Activated CD8-positive, alpha-beta memory T cell treated with anti-CD3 and anti-CD28 coated beads, Interleukin-2, amount 50 U/mL, for 48 hours (primary cell): ENCODE measurements around the gene HRCT1.
"Not testable (repeated sequence)": the region's sequence is repeated elsewhere in the genome, so short reads cannot be mapped to it uniquely, and the experiment has no call there.

ENCODE experiments used
- DNase-seq: peaks from one replicate; pipeline ENCODE4 v3.0.0-alpha.2; 2020

Gene HRCT1

DNA sequence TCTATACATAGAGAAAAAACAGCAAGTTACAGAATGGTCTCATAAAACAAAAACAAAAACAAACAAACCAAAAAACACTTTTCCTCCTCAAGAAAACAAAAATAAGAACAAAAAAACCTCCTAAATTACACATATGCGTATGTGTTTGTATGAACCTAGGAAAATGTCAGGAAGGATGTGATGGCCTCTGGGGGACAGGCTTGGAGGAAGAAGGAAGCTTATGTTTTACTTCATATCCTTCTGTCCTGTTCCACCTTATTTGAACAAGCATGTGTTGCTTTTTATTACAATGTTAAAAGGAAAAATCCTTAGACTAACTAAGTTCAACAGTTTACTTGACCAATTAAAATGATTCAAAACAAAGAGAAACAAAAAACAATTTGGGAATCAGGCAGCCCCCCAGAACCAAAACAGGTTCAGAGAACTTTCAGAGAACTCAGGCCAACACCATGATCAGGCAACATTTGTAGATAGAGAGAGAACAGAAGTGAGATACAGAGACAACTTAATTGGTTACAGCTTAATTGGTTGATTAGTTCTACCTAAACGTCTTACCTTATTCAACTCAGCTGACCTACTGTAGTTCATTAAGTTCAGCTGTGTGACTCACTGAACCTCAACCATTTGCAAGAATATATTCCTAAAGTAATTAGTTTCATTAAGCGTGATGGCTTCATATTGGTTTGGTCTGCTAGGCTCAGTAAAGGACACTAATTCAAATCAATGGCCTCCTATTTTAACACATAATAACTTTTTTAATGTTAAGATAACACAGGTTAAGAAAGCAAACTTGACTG, 13.4 kb downstream of the HRCT1 start:
- no peak for DNase-seq

DNA sequence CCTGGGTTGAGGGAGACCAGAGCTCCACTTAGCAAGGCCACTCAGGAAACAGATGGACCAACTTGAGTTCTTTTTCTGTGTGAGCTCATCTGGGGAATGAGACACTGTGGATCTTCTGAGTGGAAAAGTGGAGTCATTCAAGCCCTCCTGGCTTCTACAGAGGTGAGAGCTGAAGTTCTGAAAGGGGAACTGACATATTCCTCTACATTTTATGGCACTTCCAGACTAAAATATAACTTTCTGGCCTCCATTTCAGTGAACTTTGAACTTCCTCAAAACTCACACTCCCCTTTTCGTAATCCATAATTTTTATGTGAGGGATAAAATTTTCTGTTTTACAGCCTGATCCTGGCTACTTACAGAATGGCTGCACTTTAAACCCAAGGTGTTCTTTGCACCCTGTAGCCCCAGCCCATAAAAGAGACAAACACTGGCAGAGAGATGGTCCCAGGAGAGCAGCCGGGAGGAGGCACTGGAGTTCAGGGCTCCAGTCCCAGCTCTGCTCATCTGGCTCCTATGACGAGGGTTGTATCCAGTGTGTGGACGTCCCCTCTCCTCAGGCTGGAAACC, 14.1 kb downstream of the HRCT1 start:
- no peak for DNase-seq

DNA sequence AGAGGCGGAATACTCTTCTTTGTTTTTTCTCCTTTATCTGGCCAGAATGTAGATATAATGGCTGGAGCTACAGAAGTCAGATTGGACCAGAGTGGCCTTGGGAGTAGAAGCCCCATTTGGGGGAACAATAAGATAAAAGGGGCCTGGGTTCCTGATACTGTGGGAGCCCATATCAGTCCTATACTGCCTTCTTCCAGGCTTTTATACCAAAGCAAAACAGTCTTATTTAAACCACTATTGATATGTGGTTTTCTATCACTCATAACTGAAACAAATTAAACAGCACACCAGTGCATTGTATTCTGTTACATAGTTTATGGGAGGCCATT, 17.6 kb downstream of the HRCT1 start:
- DNase-seq = no peak

DNA sequence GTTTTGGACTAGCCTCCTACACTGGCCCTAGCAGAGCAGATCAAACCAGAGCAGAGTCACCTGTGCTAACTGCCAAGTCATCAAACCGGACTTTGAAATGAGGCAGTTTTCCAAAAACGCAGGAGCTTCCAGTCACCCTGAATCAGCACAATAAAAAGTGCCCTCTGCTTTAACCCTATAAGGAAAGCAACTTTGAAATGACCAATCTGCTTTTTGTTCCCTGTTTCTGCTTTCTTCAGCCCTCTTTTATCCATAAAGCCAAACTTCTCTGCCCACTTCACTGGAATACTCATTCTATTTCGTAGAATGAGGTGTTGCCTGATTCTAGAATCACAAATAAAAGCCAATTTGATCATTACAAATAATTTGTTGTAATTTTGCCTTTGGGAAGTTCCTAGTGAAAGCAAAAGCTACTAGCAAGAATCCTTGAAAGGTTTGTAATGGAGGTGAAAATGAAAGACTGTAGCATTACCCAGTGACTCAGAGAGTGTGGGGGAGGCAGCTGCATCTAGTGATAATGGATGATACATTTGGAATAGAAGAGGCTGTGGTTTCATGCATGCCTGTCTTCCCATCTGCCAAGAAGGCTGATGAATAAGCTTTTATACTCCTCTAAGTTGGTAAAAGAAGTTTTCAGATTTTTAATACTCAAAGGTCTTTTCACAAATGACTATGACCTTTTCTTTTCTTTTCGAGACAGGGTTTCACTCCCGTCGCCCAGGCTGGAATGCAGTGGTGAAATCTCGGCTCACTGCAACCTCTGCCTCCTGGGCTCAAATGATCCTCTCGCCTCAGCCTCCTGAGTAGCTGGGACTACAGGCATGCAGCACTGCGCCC, 18.1 kb downstream of the HRCT1 start:
- DNase-seq = no peak

- DNase-seq = no peak
Measured at GRCh38 chr9:35928591-35929452, 22.8 kb downstream of the HRCT1 start.

- DNase-seq = no peak
Measured at GRCh38 chr9:35929453-35929718, 23.4 kb downstream of the HRCT1 start.

DNA sequence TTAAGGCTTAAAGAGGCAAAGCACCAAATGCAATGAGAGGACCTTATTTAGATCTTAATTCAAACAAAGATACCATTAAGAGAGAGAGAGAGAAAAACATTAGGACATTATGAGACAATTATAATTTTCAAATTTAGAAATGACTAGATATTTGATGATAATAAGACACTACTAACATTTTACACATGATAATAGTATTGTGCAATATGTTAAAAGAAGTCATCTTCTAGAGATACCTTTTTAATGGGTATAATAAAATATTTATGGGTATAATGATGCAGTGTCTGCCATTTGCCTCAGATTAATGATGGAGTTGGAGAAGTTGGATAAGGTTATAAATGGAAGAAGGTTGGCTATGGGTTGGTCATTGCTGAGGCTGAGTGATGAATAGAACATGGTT, 24.5 kb downstream of the HRCT1 start:
- DNase-seq = no peak

- DNase-seq = no peak
Measured at GRCh38 chr9:35930989-35931388, 25.0 kb downstream of the HRCT1 start.

GRCh38 chr9:35932735-35933134, 26.7 kb downstream of the HRCT1 start:
- DNase-seq = no peak

GRCh38 chr9:35933550-35934067, 27.6 kb downstream of the HRCT1 start:
- no peak for DNase-seq

GRCh38 chr9:35934069-35934468, 28.1 kb downstream of the HRCT1 start:
- not testable (repeated sequence) for DNase-seq

GRCh38 chr9:35935261-35935660, 29.3 kb downstream of the HRCT1 start:
- no peak for DNase-seq

- no peak for DNase-seq
Measured at GRCh38 chr9:35935755-35936509, 29.9 kb downstream of the HRCT1 start.

GRCh38 chr9:35937227-35937626, 31.2 kb downstream of the HRCT1 start:
- DNase-seq = no peak

DNA sequence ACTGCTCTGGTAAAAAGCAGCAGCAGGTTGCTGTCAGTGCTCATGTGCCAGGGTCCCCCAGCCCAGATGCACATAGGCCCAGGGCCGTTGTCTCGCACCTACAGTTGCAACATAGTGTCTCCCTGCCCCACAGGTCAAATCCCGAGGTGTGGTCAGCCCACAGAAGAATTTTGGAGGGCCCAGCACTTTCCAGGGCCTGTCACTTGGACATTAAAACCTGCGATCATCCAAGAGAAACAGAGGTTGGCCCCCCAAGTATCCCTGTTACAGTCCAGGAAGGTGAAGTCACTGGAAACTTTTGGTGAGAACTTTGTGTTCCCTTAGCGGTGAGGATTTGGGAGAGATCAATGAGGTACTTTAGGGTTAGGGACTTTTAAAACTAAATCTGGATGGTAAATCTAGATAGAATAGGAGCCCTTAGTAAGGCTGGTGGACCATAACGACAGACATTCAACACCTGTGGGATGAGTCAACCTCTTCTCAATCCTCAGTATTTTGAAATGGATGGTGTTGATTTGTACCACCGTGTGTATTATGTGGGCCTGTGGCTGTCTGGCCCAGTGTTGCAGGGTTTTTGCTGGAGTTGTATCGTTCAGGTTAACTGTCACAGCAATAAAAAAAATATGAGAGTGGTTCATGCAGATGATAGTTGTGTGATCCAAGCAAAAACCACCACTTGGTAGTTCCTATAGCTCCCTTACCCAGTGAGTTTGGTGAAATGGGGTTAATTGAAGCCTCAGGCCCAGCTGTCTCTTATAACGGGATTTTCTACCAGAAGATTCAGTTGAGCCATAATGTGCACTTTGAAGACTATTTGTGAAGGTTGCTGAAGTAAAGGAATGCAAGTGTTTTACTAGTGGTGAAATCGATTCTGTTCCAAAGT, 32.7 kb downstream of the HRCT1 start:
- no peak for DNase-seq

DNA sequence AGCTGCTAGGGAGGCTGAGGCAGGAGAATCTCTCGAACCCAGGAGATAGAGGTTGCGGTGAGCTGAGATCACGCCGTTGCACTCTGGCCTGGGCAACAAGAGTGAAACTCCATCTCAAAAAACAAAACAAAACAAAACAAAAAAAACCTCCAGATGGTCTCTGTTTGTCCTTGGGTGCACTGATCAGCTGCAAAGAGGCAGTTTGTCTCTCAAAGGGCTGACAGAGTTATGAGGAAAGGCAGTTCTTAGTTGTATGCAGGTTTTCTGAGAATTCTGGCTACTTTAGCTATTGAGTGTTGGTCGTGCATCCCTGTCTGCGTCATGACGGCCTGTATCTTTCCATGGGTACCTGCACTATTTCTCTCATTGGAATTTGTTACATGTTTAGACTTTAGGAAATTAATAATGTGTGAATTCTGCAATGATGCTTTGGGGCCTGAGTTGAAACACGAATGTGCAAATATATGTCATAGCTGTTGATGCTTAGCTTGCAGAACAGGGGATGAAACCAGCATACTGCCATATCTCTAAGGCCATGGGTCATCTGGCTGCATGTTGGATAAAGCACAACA, 33.8 kb downstream of the HRCT1 start:
- DNase-seq = no peak

DNA sequence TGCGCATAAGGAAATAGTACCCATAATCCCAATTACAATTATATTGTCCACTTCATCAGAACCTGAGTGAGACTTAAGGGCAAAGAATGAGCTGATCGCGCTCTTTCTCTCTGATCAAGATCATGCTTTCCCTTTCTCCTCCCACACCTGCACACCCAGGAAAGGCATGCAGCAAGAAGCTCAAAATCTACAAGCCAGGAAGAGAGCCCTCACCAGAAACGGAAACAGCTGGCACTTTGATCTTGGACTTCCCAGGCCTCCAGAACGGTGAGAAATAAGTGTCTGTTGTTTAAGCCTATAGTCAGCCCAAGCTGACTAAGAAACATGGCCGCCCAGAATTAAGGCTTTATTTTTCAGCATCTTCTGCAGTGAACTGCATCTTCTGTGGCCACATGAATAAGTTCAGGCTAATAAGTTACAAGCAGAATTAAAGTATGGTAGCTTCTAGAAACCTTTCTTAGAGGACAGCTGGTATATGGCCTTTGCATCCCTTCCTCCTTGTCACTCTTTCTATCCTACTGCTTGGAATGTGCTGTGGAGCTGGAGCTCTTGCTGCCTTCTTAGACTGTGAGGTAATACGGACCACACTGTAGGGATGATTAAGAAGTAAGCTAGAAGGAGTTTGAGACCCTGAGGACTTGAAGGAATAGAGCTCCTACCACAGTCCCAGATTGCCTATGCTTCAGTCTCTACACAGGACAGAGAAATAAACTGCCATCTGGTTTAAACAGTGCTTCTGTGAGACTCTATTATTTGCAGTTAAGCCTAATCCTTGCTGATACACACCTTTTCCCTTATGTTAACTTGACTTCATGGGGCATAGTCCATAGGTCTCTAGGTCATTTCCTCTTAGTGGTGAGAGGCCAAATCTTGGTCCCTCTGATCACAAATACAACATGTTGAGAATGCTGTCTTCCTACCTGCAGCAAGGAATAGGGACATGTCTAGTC, 34.7 kb downstream of the HRCT1 start:
- no peak for DNase-seq

- DNase-seq = no peak
Measured at GRCh38 chr9:35942286-35942685, 36.3 kb downstream of the HRCT1 start.

- no peak for DNase-seq
Measured at GRCh38 chr9:35944173-35944572, 38.2 kb downstream of the HRCT1 start.

GRCh38 chr9:35944841-35945240, 38.8 kb downstream of the HRCT1 start:
- DNase-seq = no peak
